GM12875 (cell line): ENCODE data around the gene HOXA6.

Experiments
- H3K4me3 ChIP-seq: one replicate; pipeline ENCODE4 v1.5.1; 2011; ENCODE audit warnings: low read depth, low read length, control low read depth
- CTCF ChIP-seq: IDR thresholded peaks from 2 replicates; pipeline ENCODE4 v1.5.1; 2011; ENCODE audit warnings: low read depth, mild to moderate bottlenecking, control low read depth, inconsistent platforms, low read length, moderate library complexity, borderline replicate concordance; ENCODE audit not compliant: insufficient read depth

The HOXA6 gene

GRCh38 chr7:27191833-27192545 is 44.4 kb upstream of the HOXA6 start:
- H3K4me3 ChIP-seq, result no peak overlapping the region

GRCh38 chr7:27191161-27191731 is 43.7 kb upstream of the HOXA6 start:
- H3K4me3 ChIP-seq, result no peak overlapping the region
- TF ChIP-seq CTCF, result no peak

More at GRCh38 chr7:27191833-27192545, 44.4 kb upstream of the HOXA6 start:
- TF ChIP-seq CTCF, result no peak

DNA sequence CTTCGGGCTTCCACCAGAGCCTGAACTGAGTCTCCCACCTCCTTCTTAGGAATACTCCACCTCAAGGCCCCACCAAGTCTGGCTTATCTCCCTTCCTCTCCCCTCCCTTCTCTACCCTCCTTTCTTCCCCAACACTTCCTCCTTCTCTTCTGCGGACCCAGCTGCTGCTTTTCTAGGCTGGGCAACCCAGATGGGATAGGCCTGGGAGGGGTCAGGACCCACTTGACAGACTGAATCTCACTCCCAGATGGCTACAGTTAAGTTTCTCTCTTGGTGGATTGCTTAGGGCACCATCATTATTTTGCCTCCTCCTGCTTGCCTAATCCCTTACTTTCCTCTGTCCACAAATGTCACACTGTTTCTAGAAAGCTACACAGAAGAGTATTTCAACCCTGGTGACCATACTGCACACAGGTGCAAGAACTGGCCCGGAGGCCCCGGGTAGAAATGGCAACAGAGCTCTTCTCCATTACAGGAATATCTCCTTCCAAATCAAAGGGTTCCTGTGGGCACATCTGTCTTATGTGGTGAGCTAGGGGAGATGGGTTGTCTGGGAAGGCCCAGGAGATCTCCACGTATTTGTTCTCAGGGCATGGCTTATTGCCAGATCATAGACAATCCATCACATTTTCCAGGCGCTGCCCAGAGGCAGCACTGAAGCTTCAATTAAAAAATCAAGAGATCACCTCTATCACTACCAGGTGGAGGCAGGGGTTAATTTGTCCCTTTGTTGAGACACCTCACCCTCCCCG is 42.6 kb upstream of the HOXA6 start:
- H3K4me3 ChIP-seq, result no peak overlapping the region
- no peak for TF ChIP-seq CTCF

- no peak for TF ChIP-seq CTCF
- no peak overlapping the region for H3K4me3 ChIP-seq
Observed at GRCh38 chr7:27189295-27189996, 41.9 kb upstream of the HOXA6 start.

DNA sequence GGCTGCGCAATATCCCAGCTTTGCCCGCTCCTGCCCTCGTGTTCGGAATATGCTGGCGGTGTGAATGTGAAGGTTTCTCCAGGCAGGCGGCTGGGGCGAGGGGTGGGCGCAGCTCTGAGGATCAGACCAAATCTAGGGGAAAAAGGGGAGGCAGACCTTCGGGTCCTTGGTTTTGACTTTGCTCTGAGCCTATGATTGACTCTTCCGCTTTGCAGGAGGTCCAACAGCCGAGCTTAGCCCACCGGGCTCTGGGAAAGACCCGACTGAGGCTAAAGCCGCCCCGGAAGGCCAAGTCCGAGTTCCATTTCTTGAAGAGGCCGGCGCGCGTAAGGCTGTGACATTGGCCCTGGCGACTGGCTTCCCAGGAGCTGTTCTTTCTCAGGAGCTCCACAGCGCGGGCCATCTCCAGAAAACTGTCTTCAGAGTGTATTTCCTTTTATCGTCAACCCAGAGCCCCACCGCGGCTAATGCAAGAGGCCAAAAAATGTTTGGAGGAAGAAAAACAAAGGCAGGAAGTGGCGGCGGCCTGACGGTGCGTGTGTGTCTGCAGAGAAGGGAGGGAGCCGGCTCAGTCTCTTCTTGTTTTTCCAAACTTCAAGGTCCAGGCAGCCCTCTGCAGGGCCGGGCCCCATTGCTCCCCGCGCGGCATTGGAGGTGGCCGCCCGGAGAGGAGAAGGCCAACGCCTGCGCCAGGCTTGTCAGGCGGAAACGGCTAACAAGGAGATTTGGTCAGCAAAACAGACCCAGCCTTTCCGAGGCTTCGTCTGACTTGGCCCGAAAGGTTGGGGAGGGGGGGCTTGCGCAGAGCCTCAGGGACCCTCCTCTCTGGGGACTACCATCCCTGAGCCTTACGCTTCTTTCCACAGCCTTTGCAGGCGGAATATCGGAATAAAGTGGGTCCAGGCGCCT is 41.1 kb upstream of the HOXA6 start:
- no peak for TF ChIP-seq CTCF
- H3K4me3 ChIP-seq, result no peak overlapping the region
